GM12874 (cell line): ENCODE data around the gene TMCO4.

ENCODE experiments used
- TF ChIP-seq, protein P1 (sequence below): IDR thresholded peaks from 2 replicates; pipeline ENCODE4 v1.5.1; 2011; ENCODE audit warnings: low read depth, mild to moderate bottlenecking, control low read depth, low read length, moderate library complexity; ENCODE audit not compliant: insufficient read depth

Gene TMCO4

DNA sequence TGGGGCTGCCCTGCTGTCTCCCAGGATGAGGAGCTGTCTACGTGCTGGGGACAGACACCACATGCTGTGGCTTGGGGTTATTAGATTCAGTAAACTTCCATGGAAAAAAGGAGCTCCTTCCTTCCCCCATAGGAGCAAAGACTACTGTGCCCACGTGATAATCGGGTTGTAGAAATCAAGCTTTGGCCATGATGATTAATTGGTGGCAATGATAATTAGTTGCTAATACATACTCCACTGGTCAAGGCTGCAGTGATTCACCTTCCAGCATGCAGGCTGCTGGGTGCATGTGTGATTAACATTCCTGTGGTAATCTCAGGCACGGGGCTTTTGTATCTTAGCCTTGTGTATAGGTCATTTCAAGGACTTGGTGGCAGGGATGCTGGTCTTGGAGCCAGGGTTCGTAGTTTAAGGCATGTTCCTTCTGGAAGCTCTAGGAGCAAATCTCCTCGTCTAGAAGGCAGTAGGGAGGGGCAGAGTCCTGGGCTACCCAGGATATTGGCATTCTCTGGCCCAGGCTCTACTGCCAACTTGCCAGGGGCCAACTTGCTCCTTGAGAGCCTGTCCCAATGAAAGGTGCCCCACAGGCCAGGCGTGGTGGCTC, 41.4 kb downstream of the TMCO4 start:
- TF ChIP-seq, protein P1, sequence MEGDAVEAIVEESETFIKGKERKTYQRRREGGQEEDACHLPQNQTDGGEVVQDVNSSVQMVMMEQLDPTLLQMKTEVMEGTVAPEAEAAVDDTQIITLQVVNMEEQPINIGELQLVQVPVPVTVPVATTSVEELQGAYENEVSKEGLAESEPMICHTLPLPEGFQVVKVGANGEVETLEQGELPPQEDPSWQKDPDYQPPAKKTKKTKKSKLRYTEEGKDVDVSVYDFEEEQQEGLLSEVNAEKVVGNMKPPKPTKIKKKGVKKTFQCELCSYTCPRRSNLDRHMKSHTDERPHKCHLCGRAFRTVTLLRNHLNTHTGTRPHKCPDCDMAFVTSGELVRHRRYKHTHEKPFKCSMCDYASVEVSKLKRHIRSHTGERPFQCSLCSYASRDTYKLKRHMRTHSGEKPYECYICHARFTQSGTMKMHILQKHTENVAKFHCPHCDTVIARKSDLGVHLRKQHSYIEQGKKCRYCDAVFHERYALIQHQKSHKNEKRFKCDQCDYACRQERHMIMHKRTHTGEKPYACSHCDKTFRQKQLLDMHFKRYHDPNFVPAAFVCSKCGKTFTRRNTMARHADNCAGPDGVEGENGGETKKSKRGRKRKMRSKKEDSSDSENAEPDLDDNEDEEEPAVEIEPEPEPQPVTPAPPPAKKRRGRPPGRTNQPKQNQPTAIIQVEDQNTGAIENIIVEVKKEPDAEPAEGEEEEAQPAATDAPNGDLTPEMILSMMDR, result no peak

DNA sequence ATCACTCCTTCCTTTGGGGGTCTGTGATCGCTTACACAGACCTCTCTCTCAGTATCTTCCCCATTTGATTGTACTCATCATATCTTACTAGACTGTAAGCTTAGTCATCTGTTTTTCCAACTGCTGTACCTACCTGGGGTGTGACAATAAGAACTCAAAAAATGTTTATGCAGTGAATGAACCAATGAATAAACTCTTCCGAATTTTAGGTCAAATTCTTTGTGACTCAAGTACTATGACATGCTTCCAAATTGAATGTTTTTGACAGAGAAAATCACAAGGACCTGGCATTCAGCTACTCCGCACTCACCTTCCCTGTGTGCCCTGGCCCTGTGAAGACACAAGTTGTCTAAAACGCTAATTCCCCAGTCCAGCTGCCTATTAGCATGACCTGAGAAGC, 42.1 kb downstream of the TMCO4 start:
- TF ChIP-seq, protein P1, result no peak

DNA sequence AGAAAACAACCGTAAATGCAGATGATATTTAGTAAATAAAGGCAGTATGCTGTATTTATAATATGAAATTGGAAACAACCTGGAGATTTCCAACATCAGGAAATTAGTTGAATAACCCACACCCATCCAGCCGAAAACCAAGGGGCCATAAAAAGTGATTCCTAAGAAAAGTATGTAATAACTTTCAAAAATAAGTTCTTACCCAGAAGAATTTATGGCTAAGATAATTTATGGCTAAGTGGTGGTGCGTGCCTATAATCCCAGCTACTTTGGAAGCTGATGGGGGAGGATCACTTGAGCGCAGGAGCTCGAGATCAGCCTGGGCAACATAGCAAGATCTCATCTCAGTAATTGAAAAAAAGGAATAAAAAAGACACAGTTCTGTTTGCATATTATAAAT, 43.2 kb downstream of the TMCO4 start:
- TF ChIP-seq, protein P1, result no peak

DNA sequence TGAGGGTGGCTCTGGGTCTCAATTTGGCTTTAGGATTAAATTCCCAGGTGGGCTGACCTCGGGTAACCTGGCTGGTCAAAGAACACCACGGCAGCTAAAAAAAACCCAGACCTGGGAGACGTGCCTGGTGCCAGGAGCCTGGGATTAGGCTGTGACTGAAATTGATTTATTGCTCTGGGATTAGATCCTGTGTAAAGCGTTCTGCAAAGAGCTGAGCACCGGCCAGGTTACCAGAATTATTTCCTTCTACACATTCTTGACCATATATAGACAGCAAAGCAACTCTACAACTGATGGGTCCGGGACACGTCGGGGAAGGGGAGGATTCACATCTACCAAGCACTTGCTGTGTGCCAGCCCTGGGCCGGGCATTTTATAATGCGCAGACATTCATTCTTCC, 45.2 kb downstream of the TMCO4 start:
- TF ChIP-seq, protein P1, result no peak

DNA sequence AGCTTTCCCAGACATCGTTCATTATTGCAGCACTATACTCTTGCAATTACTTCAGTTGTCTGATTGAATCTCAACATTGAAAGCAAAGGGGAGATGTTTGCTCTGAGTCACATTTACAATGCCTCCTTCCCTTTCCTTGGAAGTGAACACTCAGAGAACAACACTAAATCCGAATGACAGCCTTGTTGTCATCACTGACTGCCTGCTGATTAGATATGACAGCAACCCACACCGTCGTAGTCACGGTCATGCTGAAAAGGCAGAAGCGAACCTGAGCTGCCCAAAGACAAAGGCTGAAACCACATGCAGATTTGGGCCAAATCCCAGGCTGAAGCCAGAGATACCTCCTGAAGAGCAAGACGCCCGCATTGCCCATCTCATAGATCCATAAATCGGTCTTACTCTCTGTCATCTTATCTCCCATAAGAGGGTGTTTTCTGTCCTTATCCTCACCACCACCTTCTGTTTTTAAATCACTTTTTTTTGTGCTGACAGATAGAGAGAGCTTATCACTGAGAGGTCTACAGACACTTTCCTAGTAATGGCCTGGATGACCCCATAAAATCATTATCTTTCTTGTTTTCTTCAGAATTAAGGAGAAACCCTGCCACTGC, 47.5 kb downstream of the TMCO4 start:
- TF ChIP-seq, protein P1, result no peak

DNA sequence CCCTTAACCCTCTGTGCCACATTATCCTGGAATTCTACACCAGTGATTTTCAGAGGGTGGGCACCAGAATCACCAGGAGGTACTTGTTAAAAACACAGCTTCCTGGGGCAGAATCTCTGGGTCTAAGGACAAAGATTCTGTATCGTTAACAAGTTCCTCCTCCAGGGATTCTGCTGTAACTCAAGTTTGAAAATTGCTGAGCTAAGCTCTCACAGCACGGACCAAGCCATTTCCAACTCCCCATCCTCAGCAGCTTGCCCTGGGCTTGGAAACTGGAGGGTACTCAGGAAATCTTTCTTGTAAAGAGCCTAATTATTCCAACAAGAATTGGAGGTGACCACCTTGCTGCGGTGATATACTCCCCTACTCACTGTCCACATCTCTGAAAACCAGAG, 48.8 kb downstream of the TMCO4 start:
- TF ChIP-seq, protein P1, result no peak

DNA sequence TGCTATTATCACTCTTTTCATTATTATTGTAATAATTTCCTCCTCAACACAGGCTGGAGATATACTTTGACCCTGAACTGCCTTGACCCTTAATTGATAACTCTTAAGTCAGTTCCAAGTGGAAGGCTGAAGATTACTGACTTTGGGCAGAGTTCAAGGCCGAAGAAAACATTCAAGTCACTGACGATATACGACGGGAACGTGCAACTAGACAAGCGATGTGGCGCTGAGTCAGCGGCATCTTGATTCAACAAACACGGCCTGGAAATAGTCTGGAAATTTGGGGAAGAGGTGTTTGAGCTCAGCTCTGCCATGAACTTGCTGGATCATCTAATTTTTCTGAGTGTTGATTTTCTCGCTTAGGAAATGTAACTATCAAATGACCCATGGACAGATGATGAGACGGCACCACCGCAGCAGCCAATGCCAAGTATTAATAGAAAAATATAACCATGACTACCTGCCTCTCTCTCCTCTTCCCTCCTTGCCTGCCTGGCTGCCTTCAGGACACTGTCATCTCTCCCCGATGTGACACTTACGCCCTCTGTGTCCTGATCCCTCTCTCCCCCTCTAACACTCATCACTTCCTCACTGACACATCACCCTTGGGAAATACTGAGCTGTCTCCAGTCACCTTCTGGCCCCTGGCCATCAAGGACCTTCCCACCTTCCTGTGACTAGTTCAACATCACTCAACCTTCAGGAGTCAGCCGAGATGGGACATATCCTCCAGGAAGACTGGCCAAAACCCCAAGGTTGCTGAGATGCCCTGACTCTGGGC, 49.4 kb downstream of the TMCO4 start:
- TF ChIP-seq, protein P1, result no peak
